Measurements from ENCODE around the gene RRP15. TPM values are rescaled to one million over a fixed set of nuclear protein-coding genes. Genes with fewer than 3 reads are reported as not detected.

The RRP15 gene
- total RNA-seq, 1 experiment from 2014 or later, result 25.5 TPM

GRCh38 chr1:218330043-218330623 is 45.0 kb downstream of the RRP15 start:
- TF ChIP-seq RAD21 (IDR thresholded peaks at IDR 0.05; ENCODE audit: low read depth) (peak; percentile 86), POLR2AphosphoS5 (IDR thresholded peaks at IDR 0.05; ENCODE audit: low read depth, low read length) (no peak), CTCF (IDR thresholded peaks at IDR 0.05 in 2 of 3, conservative IDR thresholded peaks at IDR 0.05 in 1 of 3; ENCODE audit: borderline replicate concordance in 1 of 3, insufficient read depth in 1 of 3, low read depth in 2 of 3, low read length in 2 of 3) (peak in 2 of 3 experiments; percentile 63 to 80; a peak in 3 of 6 replicates), FOSL1 (IDR thresholded peaks at IDR 0.05; ENCODE audit: low read depth) (no peak), CEBPB (IDR thresholded peaks at IDR 0.05; ENCODE audit: low read depth) (no peak), ATF3 (IDR thresholded peaks at IDR 0.05) (no peak), EZH2 (IDR thresholded peaks at IDR 0.05) (no peak)
- Histone ChIP-seq H3K9me3 (ENCODE audit: control insufficient read depth in 1 of 2, insufficient read depth in 1 of 2, low read depth in 1 of 2, low read length in 2 of 2) (no peaks in the 10 kb centered on the region), H3K79me2 (ENCODE audit: insufficient read depth, low read length) (peaks cover 6% of the 10 kb centered on the region), H3K9me2 (ENCODE audit: insufficient read depth) (no peaks in the 10 kb centered on the region), H3K4me2 (ENCODE audit: low read length) (no peak overlapping the region), H3K36me3 (ENCODE audit: control insufficient read depth in 1 of 2, insufficient read depth in 2 of 2, low read length in 2 of 2) (no peaks in the 10 kb centered on the region; a peak in 1 of 4 replicates), H3K4me3 (replicated peaks in 1 of 2; ENCODE audit: low read depth in 1 of 2, low read length in 2 of 2) (no peak overlapping the region), H3K9ac (ENCODE audit: low read length) (no peak overlapping the region), H2AFZ (ENCODE audit: low read depth, low read length, poor library complexity, severe bottlenecking) (no peak overlapping the region), H3K4me1 (ENCODE audit: control insufficient read depth in 1 of 2, insufficient read depth in 2 of 2, low read length in 2 of 2) (no peaks in the 10 kb centered on the region), H4K20me1 (ENCODE audit: insufficient read depth) (no peaks in the 10 kb centered on the region), H3K27ac (ENCODE audit: low read depth, low read length) (no peak overlapping the region; the same call in 1 of the 2 replicates), H3K27me3 (ENCODE audit: insufficient read depth, low read length) (no peaks in the 10 kb centered on the region)
- no TSS peak for BruUV-seq (replicated peaks)
- DNase-seq (ENCODE audit: low read depth, low spot score), result peak; percentile 31
- CTCF ChIA-PET, result interaction anchor here (1.0 to 2.1 kb wide), 10 partner anchors 9 to 1484 kb away, joined by 3 to 12 read pairs (median 5); no protein-coding TSS in a partner anchor
- ATAC-seq, result peak; percentile 69
- intact Hi-C loops (cut with micrococcal nuclease), result loop anchor here (1.0 to 10.0 kb wide), 6 partner anchors 737 to 1331 kb away; no protein-coding TSS in a partner anchor
- RAD21 ChIA-PET (ENCODE audit: low non-redundant PET in 1 of 2, low total read pairs in 2 of 2, uncharacterized antibody in 2 of 2, unreplicated experiment in 2 of 2), result interaction anchor here (0.6 to 1.0 kb wide), 3 partner anchors 736 to 884 kb away, joined by 3 to 4 read pairs (median 3); no protein-coding TSS in a partner anchor
- POLR2A ChIA-PET, result no interaction called here
